HG03460 (cell line): Measurements from ENCODE around the gene BEND3.
A peak's percentile ranks its signal among the peaks of the same experiment; 100 is the strongest.
"Not testable (repeated sequence)": the region's sequence is repeated elsewhere in the genome, so short reads cannot be mapped to it uniquely, and the experiment has no call there.

ENCODE experiments used
- ATAC-seq: cut with Tn5 transposase; IDR thresholded peaks from one replicate; pipeline ENCODE4 v1.9.1; 2021; ENCODE audit not compliant: unreplicated experiment

Gene BEND3

GRCh38 chr6:107084459-107084858 is 30.9 kb downstream of the BEND3 start:
- not testable (repeated sequence) for ATAC-seq

- no peak for ATAC-seq
These were observed 31.4 kb downstream of the BEND3 start for GRCh38 chr6:107083921-107084320.

- peak; percentile 65 for ATAC-seq
These were observed 32.1 kb downstream of the BEND3 start for GRCh38 chr6:107083047-107083768.

DNA sequence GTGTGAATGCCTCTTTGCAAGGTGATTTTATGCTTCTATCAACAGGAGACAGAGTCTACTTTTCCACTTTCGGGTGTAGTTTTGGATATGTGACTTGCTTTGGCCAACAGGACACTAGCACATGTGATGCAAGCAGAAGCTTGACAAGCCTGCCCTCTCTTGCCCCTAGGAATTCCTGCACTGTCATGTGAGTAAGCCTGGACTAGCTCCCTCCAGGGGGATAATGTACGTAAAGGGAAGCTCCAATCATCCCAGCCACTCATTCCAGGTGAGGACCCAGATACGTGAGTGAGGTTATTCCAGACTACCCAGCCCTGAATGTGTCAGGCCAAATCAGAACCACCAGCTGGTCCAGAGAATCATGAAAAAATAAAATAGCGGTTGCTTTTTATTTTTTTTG is 33.3 kb downstream of the BEND3 start:
- no peak for ATAC-seq

GRCh38 chr6:107080036-107080435 is 35.3 kb downstream of the BEND3 start:
- ATAC-seq, result no peak

DNA sequence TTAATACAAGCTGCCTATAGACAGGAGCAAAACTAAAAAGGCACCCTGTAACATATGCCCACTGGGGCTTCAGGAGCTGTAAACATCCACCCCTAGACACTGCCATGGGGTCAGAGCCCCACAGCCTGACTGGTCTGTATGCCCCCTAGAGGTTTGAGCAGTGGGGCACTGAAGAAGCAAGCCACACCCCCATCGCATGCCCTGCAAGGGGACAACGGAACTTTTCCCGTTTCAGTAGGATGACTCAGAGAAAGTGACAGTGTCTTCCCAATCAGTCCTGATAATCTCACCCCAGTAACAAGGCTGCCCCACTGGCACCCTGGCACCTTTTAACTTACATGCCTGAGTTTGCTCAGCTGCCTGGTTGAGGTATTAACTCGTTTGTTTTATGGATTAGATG is 35.9 kb downstream of the BEND3 start:
- no peak for ATAC-seq

DNA sequence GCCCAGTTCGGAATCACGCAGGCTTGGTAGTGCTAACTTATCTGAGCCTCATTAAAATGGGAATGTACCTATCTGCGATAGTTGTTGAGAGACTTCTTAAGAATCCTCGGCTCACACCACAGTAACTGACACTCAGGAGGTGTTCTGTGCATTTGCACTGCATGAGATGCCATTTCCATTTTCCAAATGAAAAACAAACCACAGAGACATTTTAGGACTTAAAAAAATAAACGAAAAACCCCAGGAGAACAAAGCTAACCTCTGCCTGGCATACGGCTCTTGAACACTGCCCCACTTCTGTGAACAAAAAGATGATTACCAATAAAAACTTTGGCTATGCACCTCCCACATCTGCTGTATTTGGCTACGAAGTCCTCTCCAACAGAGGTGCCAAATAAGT is 37.6 kb downstream of the BEND3 start:
- no peak for ATAC-seq

- ATAC-seq, result no peak
These were observed 39.3 kb downstream of the BEND3 start for GRCh38 chr6:107075951-107076381.

- no peak for ATAC-seq
These were observed 44.6 kb downstream of the BEND3 start for GRCh38 chr6:107070686-107071085.

- ATAC-seq, result no peak
These were observed 45.4 kb downstream of the BEND3 start for GRCh38 chr6:107069631-107070548.

DNA sequence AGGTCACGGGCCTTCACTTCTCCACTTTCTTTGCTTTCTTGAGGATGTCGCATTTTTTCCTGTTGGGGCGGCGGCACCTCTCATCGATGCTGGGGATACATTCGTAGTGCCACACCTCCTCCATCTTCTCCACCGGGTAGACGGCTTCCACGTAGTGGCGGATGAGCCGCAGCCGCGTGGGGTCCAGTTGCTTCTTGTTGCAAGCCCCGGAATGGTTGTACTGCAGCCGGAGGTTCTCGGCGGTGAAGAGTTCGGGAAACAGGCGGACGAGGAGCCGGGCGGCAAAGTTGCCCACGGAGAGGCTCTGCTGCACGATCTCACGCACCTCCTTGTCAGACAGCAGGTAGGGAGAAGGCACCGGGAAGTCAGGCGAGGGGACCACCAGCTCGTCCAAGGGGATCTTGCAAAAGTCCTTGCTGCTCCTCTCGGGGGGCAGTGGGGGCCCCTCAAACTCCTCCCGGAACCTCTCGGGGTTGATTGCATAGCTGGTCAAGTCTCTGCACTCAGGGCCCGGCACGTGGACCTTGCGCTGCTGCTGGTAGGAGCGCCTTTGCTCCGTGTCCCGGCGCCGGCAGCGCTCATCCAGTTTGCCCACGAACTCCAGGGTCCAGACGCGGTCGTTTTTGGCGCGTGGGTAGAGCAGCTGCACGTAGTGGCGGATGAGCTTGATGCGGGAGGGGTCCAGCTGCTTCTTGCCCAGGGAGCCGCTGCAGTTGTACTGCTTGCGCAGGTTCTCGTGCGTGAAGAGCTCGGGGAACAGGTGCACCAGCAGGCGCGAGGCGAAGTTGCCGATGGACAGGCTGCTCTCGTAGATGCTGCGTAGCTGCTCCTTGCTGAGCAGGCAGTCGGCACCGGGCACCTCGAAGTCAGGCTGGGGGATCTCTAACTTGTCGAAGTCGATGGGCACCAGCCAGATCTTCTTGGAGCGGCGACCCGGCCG is 46.4 kb downstream of the BEND3 start:
- no peak for ATAC-seq

- ATAC-seq, result no peak
These were observed 48.3 kb downstream of the BEND3 start for GRCh38 chr6:107066697-107067659.

GRCh38 chr6:107064579-107065065 is 50.7 kb downstream of the BEND3 start:
- ATAC-seq, result no peak

- ATAC-seq, result no peak
These were observed 52.6 kb downstream of the BEND3 start for GRCh38 chr6:107062691-107063090.

- peak; percentile 60 for ATAC-seq
These were observed 53.9 kb downstream of the BEND3 start for GRCh38 chr6:107061125-107062020.

- ATAC-seq, result no peak
These were observed 54.6 kb downstream of the BEND3 start for GRCh38 chr6:107060704-107061103.

DNA sequence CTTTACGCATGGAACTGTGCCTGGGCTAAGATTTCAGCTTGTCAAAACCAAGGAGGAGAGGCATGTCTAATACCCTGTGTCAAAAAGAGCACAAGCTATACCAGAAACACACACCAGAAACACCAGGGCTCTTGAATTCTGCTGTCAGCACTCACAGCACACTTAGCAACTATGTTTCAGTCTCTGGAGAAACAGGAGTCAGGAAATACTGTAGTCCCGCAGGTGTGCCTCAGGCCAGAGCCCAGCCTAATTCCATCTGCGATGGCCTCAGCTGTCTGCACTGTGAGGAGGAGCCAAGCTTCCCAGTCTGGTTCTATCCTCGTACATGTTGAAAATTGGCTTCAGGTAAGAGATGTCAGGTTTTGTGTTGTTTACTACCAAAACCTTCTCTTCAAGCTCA is 55.7 kb downstream of the BEND3 start:
- no peak for ATAC-seq

- ATAC-seq, result no peak
These were observed 57.6 kb downstream of the BEND3 start for GRCh38 chr6:107057679-107058078.

GRCh38 chr6:107056796-107057195 is 58.5 kb downstream of the BEND3 start:
- ATAC-seq, result no peak
